ENCODE measurements around the gene ACCS.

Gene ACCS

GRCh38 chr11:44065841-44066731, at the start of gene ACCS:
Gene ACCS, plus strand, starts transcription at chr11:44066270. Its CDS starts 1,358 bp downstream, at chr11:44067628.
- in situ Hi-C loops (cut with MboI; ENCODE audit: low sequenced_read_pairs): no loop called here

GRCh38 chr11:44016546-44017442, 49.3 kb upstream of the ACCS start:
- in situ Hi-C loops (cut with MboI; ENCODE audit: low sequenced_read_pairs): no loop called here

- in situ Hi-C loops (cut with MboI; ENCODE audit: low sequenced_read_pairs): no loop called here
Measured at GRCh38 chr11:44017443-44018126, 48.5 kb upstream of the ACCS start.

GRCh38 chr11:44018127-44018521, 47.9 kb upstream of the ACCS start:
- in situ Hi-C loops (cut with MboI; ENCODE audit: low sequenced_read_pairs): no loop called here

- in situ Hi-C loops (cut with MboI; ENCODE audit: low sequenced_read_pairs): no loop called here
Measured at GRCh38 chr11:44018829-44019228, 47.2 kb upstream of the ACCS start.

- in situ Hi-C loops (cut with MboI; ENCODE audit: low sequenced_read_pairs): no loop called here
Measured at GRCh38 chr11:44024977-44025376, 41.1 kb upstream of the ACCS start.

- in situ Hi-C loops (cut with MboI; ENCODE audit: low sequenced_read_pairs): no loop called here
Measured at GRCh38 chr11:44025727-44026126, 40.3 kb upstream of the ACCS start.

- in situ Hi-C loops (cut with MboI; ENCODE audit: low sequenced_read_pairs): no loop called here
Measured at GRCh38 chr11:44028401-44028800, 37.7 kb upstream of the ACCS start.

- in situ Hi-C loops (cut with MboI; ENCODE audit: low sequenced_read_pairs): no loop called here
Measured at GRCh38 chr11:44028816-44029506, 37.1 kb upstream of the ACCS start.

- in situ Hi-C loops (cut with MboI; ENCODE audit: low sequenced_read_pairs): no loop called here
Measured at GRCh38 chr11:44029507-44029845, 36.6 kb upstream of the ACCS start.

GRCh38 chr11:44029977-44030911, 35.8 kb upstream of the ACCS start:
- in situ Hi-C loops (cut with MboI; ENCODE audit: low sequenced_read_pairs): no loop called here

GRCh38 chr11:44030996-44031395, 35.1 kb upstream of the ACCS start:
- in situ Hi-C loops (cut with MboI; ENCODE audit: low sequenced_read_pairs): no loop called here

GRCh38 chr11:44031549-44031948, 34.5 kb upstream of the ACCS start:
- in situ Hi-C loops (cut with MboI; ENCODE audit: low sequenced_read_pairs): no loop called here

GRCh38 chr11:44032299-44033085, 33.6 kb upstream of the ACCS start:
- in situ Hi-C loops (cut with MboI; ENCODE audit: low sequenced_read_pairs): no loop called here

GRCh38 chr11:44033411-44033850, 32.6 kb upstream of the ACCS start:
- in situ Hi-C loops (cut with MboI; ENCODE audit: low sequenced_read_pairs): no loop called here

GRCh38 chr11:44033856-44034255, 32.2 kb upstream of the ACCS start:
- in situ Hi-C loops (cut with MboI; ENCODE audit: low sequenced_read_pairs): no loop called here

GRCh38 chr11:44034639-44035038, 31.4 kb upstream of the ACCS start:
- in situ Hi-C loops (cut with MboI; ENCODE audit: low sequenced_read_pairs): no loop called here

- in situ Hi-C loops (cut with MboI; ENCODE audit: low sequenced_read_pairs): no loop called here
Measured at GRCh38 chr11:44036811-44037657, 29.0 kb upstream of the ACCS start.
